Suprapubic skin (tissue), 3 donors: Measurements from ENCODE around the gene CGB5.
"Not testable (repeated sequence)": the region's sequence is repeated elsewhere in the genome, so short reads cannot be mapped to it uniquely, and the experiment has no call there.

Source experiments
- POLR2AphosphoS5 ChIP-seq, 3 donors: sonication (generic); formaldehyde crosslinking; IDR thresholded peaks; one replicate each; pipeline ENCODE4 v1.6.1; 2017; ENCODE audit warnings: antibody characterized with exemption in 3 of 3
- TF ChIP-seq, protein P1 (sequence below), 2 donors: fragments of 200-600 bp in 1 of 2; fragments of 450-650 bp in 1 of 2; sonication (generic) in 1 of 2; IDR thresholded peaks; one replicate each; pipeline ENCODE4 v1.5.1; 2016 to 2019; ENCODE audit warnings: antibody characterized with exemption in 2 of 2, mild to moderate bottlenecking in 1 of 2, moderate library complexity in 1 of 2

DNA sequence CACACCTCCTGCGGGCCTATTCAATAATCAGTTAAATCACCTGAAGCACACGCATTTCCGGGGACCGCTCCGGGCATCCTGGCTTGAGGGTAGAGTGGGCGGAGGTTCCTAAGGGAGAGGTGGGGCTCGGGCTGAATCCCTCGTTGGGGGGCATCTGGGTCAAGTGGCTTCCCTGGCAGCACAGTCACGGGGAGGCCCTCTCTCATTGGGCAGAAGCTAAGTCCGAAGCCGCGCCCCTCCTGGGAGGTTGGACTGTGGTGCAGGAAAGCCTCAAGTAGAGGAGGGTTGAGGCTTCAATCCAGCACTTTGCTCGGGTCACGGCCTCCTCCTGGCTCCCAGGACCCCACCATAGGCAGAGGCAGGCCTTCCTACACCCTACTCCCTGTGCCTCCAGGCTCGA is at the start of gene CGB5:
- TF ChIP-seq POLR2AphosphoS5 (IDR thresholded peaks at IDR 0.05), result not testable (repeated sequence)
- TF ChIP-seq, protein P1, sequence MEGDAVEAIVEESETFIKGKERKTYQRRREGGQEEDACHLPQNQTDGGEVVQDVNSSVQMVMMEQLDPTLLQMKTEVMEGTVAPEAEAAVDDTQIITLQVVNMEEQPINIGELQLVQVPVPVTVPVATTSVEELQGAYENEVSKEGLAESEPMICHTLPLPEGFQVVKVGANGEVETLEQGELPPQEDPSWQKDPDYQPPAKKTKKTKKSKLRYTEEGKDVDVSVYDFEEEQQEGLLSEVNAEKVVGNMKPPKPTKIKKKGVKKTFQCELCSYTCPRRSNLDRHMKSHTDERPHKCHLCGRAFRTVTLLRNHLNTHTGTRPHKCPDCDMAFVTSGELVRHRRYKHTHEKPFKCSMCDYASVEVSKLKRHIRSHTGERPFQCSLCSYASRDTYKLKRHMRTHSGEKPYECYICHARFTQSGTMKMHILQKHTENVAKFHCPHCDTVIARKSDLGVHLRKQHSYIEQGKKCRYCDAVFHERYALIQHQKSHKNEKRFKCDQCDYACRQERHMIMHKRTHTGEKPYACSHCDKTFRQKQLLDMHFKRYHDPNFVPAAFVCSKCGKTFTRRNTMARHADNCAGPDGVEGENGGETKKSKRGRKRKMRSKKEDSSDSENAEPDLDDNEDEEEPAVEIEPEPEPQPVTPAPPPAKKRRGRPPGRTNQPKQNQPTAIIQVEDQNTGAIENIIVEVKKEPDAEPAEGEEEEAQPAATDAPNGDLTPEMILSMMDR (IDR thresholded peaks at IDR 0.05), result not testable (repeated sequence)
